CD1c-positive myeloid dendritic cell (primary cell): Measurements from ENCODE around the gene EFCAB6.

ENCODE experiments used
- DNase-seq: peaks from one replicate; pipeline ENCODE4 v3.0.0-alpha.2; 2016; ENCODE audit errors: extremely low spot score

The EFCAB6 gene

GRCh38 chr22:43504666-43505261 lies 307.3 kb downstream of the EFCAB6 start:
- DNase-seq, result no peak

GRCh38 chr22:43504068-43504467 lies 308.0 kb downstream of the EFCAB6 start:
- no peak for DNase-seq

GRCh38 chr22:43502306-43502874 lies 309.7 kb downstream of the EFCAB6 start:
- DNase-seq, result no peak

GRCh38 chr22:43501878-43502277 lies 310.2 kb downstream of the EFCAB6 start:
- no peak for DNase-seq

GRCh38 chr22:43500792-43501785 lies 311.0 kb downstream of the EFCAB6 start:
- no peak for DNase-seq

GRCh38 chr22:43498856-43499253 lies 313.2 kb downstream of the EFCAB6 start:
- no peak for DNase-seq

- DNase-seq, result no peak
Measured at GRCh38 chr22:43497956-43498855, 313.9 kb downstream of the EFCAB6 start.

GRCh38 chr22:43493297-43493696 lies 318.8 kb downstream of the EFCAB6 start:
- DNase-seq, result no peak

- DNase-seq, result no peak
Measured at GRCh38 chr22:43491737-43492136, 320.4 kb downstream of the EFCAB6 start.

GRCh38 chr22:43491177-43491576 lies 320.9 kb downstream of the EFCAB6 start:
- no peak for DNase-seq

- DNase-seq, result no peak
Measured at GRCh38 chr22:43490311-43490710, 321.8 kb downstream of the EFCAB6 start.

- DNase-seq, result no peak
Measured at GRCh38 chr22:43488937-43489336, 323.2 kb downstream of the EFCAB6 start.

- DNase-seq, result no peak
Measured at GRCh38 chr22:43488031-43488866, 323.9 kb downstream of the EFCAB6 start.

GRCh38 chr22:43487311-43488030 lies 324.6 kb downstream of the EFCAB6 start:
- no peak for DNase-seq

- no peak for DNase-seq
Measured at GRCh38 chr22:43485502-43486089, 326.5 kb downstream of the EFCAB6 start.

GRCh38 chr22:43484227-43484626 lies 327.9 kb downstream of the EFCAB6 start:
- DNase-seq, result no peak

GRCh38 chr22:43483669-43484068 lies 328.4 kb downstream of the EFCAB6 start:
- DNase-seq, result no peak

GRCh38 chr22:43483266-43483665 lies 328.8 kb downstream of the EFCAB6 start:
- no peak for DNase-seq

- no peak for DNase-seq
Measured at GRCh38 chr22:43482318-43482625, 329.8 kb downstream of the EFCAB6 start.
